ENCODE data around the gene CP.
"Not testable (repeated sequence)": the region's sequence is repeated elsewhere in the genome, so short reads cannot be mapped to it uniquely, and the experiment has no call there.

Gene CP

DNA sequence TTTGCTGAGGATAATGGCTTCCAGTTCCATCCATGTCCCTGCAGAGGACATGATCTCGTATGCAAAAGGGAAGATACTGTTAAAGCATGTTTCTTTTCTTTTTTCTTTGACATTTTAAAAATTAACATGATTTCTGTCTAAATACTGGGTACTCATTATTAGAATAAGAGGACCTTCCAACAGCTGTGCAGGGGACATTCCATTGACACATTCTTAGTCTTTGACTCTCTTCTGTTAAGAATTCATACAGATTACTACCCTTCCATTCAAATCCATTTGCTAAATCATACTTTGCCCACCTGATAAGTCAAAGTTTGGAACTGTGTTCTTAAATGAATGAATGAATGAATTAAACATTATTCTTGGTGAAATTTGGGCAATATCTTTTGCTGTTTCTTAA lies 5.1 kb upstream of the CP start:
- no peak for DNase-seq

- no peak for DNase-seq
Measured at GRCh38 chr3:149224736-149225594, 3.3 kb upstream of the CP start.

- DNase-seq: no peak
Measured at GRCh38 chr3:149223461-149223820, 1.8 kb upstream of the CP start.

DNA sequence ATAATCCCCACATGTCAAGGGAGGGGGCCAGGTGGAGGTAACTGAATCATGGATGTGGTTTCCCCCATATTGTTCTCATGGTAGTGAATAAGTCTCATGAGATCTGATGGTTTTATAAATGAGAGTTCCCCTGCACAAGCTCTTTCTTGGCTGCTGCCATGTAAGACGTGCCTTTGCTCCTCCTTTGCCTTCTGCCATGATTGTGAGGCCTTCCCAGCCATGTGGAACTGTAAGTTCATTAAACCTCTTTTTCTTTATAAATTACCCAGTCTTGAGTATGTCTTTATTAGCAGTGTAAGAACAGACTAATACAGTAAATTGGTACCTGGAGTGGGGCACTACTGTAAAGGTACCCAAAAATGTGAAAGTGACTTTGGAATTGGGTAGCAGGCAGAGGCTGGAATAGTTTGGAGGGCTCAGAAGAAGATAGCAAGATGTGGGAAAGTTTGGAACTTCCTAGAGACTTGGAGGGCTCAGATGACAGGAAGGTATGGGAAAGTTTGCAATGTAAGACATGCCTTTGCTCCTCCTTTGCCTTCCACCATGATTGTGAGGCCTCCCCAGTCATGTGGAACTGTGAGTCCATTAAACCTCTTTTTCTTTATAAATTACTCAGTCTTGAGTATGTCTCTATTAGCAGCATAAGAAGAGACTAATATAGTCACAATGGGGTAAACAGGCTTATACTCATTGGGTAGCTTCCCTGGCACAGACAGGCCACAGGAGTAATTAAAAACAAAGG lies 2.1 kb downstream of the CP start:
- DNase-seq: not testable (repeated sequence)

GRCh38 chr3:149217347-149217746 lies 4.3 kb downstream of the CP start:
- no peak for DNase-seq

DNA sequence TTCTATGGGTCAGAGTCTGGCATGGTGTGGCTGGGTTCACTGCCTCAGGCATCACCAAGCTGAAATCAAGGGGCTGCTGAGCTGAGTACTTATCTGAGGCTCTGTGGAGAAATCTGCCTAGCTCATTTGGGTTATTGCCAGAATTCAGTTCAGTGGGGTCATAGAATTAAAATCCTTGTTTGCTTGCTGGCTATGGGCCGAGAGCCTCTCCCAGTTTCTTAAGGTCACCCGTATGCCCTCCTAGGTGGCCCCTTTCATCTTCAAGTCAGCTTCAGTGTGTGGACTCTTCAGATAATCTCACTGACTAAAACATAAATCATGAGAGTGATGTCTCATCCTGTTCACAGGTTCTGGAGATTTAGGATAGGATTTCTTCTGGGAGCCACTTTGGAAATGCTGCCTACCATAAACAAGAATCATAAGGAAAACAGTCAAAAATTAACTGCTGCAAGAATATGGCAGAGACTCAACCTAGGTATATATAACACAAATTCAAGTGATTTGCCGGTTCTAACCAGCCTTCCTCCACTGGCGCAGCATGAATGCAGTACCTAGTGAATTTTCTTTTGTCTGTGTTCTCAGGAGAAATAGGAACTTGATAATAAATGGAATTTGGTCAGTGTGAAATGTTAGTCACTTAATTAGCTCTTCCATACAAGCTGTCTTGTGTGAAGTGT lies 5.3 kb downstream of the CP start:
- DNase-seq: no peak

DNA sequence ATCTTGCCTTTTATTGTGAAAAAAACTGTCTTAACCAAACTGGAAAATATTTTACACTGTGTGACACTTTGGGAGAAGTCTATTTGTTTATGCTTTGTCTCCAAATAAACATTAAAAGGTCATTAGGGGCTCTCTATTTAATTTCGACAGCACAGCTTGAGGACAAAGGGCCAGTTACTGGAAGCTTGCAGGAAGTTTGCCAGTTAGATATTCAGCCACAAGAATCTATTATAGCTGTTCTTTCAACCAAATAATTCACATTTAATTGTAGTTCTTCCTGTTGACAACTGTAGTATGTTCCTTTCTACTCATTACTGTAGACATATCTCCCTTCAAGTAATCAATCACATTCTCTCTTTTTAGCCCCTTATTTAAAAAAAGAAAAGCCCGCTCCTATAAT lies 6.1 kb downstream of the CP start:
- DNase-seq: peak; percentile 1

DNA sequence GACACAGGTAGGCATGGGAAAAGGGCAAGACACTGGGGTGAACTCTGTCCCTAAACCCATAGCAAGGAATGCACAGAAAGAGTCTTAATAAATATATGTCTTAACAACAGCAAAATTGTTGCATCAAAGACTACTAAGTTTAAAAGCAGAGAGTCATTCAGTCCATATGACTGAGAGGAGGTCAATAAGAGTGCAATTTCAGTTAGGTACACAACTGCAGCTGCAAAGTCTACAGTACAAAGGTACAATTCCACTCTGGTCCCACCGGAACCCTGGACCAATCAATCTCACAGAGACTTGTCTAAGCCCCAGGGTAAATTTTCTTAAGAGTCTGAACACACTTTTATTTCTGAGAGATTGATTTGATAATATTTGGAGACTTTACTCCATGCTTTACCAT lies 6.9 kb downstream of the CP start:
- no peak for DNase-seq

GRCh38 chr3:149212386-149212785 lies 9.2 kb downstream of the CP start:
- DNase-seq: no peak

DNA sequence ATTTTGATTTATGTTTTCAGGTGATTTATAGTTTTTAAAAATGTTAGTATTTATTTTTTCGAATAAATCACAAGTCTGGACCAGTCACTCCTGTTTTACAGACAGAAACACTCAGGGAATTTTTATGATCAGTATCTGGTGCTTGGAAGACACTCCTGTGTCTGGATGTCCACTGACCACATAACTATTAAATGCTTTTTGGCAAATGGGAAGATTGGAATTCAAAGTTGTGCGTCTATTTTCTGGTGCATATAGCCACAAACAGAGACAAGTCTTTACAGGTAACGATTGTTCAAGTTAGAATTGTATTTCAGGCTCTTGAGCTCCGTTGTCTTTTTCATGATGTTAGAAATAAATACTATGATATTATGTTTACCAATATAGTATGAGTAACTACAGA lies 12.2 kb downstream of the CP start:
- no peak for DNase-seq

DNA sequence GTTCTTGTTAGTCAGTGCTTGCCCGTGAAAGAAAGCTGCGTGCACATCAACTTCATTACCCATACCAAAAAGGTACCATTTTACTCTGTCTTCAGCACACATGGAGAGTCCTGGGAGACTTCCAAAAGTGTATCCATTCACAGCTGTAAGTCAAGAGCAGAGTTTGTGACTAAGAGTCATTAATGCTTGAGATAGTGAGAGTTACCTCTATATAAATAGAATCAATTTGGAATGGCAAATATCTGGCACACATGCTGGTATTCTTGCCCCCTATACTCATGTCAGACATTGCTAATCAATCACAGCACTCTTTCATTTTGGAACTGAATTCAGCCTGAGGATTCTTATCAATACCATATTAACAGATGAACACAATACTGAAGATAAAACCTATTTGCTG lies 14.2 kb downstream of the CP start:
- no peak for DNase-seq

DNA sequence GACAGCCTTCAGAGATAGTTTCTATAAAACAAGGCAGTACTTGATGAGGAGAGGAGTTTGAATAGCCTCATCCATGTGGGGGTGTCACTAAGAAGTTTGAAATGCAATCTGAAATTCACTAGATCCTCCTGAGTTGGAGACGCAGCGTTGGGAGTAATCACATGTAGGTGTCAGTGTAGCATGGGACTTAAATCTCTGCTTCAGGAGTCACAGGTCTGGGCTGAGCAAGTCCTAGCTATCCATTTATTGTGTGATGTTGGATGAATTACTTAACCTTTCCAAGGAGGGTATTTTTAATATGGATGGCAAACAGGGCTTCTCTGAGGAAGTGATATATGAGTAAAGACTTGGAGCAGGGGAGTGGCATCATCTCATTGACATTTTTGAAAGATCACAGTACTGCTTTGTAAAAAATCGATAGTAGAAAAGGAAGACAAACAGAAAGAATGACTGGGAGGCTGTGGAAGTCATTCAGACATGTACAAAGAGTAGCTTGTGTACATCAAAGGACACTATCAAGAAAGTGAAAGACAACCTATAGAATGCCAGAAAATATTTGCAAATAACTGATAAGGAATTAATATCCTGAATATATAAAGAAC lies 17.1 kb downstream of the CP start:
- no peak for DNase-seq

GRCh38 chr3:149203758-149204157 lies 17.9 kb downstream of the CP start:
- no peak for DNase-seq

GRCh38 chr3:149199474-149199873 lies 22.2 kb downstream of the CP start:
- peak; percentile 59 for DNase-seq

- DNase-seq: peak; percentile 9
Measured at GRCh38 chr3:149198611-149199010, 23.0 kb downstream of the CP start.

- DNase-seq: no peak
Measured at GRCh38 chr3:149197669-149198068, 24.0 kb downstream of the CP start.

DNA sequence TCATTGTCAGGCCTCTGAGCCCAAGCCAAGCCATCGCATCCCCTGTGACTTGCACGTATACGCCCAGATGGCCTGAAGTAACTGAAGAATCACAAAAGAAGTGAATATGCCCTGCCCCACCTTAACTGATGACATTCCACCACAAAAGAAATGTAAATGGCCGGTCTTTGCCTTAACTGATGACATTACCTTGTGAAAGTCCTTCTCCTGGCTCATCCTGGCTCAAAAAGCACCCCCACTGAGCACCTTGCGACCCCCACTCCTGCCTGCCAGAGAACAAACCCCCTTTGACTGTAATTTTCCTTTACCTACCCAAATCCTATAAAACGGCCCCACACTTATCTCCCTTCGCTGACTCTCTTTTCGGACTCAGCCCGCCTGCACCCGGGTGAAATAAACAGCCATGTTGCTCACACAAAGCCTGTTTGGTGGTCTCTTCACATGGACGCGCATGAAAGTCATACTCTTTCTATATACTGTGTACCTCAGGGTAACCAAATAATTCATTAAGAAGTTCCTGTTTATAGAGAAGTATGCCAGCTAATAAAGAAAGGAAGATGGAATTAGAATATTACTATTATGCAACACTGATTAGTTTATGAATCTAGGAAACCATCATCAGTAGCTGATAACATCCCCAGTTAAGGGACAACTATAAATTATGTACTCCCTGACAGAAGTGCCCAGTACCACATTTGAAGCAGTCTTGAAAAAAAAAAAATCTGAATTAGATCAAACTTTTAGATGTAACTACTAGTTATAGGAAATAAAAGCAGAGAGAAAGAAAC lies 24.6 kb downstream of the CP start:
- not testable (repeated sequence) for DNase-seq

DNA sequence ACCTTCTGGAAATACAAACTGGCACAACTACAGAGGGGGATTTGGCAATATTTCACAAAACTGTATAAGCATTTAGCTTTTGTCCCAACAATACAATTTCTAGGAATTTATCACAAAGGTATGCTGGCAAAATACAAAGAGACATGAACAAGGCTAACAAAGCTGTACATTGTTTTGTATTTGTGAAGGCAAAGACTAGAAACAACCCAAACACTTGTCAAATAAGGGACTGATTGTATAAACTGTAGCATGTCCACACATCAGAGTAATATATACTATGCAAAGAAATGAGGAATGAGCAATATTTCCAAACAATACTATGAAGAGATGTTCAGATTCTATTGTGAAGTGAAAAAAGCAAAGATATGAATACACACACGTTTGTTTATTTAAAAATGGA lies 26.4 kb downstream of the CP start:
- DNase-seq: no peak

DNA sequence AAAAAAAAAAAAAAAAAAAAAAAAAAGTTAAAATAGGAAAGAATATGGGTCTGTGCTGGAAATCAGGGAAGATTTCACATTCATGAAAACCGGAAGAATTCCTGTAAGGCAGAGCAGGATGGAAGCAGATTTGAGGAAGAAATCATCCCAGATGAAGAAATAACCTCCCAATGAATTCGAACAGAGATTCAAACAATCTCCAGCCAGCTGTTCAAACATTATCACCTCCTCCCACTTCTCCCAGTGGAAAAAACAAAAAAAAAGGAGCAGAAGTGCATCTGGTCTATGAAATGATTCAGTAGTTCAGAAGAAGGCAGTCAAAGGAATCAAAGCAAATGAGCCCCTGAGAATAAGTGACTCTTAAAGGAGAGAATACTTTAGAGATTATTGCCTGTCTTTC lies 33.1 kb downstream of the CP start:
- no peak for DNase-seq

- no peak for DNase-seq
Measured at GRCh38 chr3:149186721-149187120, 34.9 kb downstream of the CP start.

DNA sequence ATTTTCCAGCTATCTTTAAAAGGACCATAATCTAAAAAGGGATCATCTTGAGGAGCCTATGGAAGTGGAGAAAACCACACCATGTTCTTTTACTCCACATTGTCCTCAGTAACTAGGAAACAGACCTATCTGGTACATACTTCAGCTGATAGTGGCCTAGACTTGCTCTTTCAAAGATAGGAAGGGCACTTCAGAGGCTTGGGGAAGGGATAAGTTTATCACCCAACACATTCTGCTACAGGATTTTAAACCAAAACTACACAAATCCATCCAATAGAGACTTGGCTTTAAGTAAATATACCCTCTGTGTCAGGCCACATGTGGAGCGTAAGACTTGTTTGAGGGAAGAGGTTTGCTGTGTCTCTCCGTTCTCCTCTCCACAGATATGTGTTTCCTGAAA lies 35.4 kb downstream of the CP start:
- DNase-seq: no peak

- DNase-seq: no peak
Measured at GRCh38 chr3:149181182-149181581, 40.4 kb downstream of the CP start.

Data from NCI-H748 treated with DMSO at 0.1 percent for 48 hours (cell line).